Measurements from ENCODE around the gene SOWAHA.
"Not testable (repeated sequence)": the region's sequence is repeated elsewhere in the genome, so short reads cannot be mapped to it uniquely, and the experiment has no call there.

GRCh38 chr5:132806804-132807162 is 6.3 kb upstream of the SOWAHA start:
- TF ChIP-seq EZH2 (IDR thresholded peaks at IDR 0.05; ENCODE audit: insufficient read depth, poor library complexity, severe bottlenecking); EZH2phosphoT487 (IDR thresholded peaks at IDR 0.05; ENCODE audit: insufficient read depth, low read depth): not testable (repeated sequence)

Measured in GM23248 (cell line).